ENCODE data around the gene UGT1A5.

Gene UGT1A5

GRCh38 chr2:233791151-233791882, 78.6 kb downstream of the UGT1A5 start:
- DNase-seq = no peak

DNA sequence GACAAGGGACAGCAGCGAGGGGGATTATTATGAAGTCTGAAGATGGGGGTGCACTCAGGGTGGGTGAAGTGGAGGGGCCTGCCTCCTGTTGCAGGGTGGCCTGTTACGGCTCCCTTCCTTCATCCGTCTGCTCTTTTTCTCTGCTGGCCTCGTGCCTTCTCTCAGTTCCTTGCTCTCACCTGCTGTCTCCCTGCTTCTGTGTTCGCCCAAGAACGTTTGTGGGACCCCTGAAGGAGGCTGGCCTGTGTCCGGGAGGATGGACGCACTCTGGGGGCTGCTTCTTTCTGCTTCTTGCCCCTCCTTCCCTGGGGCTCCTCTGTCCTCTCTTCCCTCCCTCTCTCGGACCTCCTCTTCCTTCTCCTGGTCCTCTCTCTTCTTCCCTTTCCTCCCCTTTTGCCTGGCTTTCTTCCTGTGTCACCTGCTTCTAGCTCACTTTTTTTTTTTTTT, 79.2 kb downstream of the UGT1A5 start:
- DNase-seq = no peak

GRCh38 chr2:233792720-233793119, 80.0 kb downstream of the UGT1A5 start:
- DNase-seq = no peak

- no peak for DNase-seq
These were observed 80.9 kb downstream of the UGT1A5 start for GRCh38 chr2:233793465-233794127.

GRCh38 chr2:233794128-233794658, 81.5 kb downstream of the UGT1A5 start:
- no peak for DNase-seq

DNA sequence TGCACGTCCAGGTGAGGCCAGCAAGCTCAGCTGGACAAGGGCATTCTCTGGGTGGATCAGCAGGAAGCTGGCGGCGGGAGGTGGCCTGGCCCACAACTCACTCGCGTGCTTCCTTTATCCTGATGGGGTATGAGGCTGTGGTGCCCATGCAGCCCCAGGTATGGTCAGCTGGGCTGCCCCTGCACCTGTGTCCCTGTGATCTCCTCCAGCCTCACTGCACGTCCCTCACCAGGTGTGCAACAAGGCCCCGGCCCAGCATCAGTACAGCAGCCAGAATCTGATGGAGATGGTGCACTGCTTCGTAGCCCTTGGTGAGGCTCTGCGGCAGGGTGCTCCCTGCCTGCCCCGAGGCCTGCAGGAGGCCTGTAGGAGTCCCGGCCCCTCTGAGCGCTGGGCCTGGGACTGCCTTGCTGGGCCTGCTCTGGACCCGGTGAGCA, 83.0 kb downstream of the UGT1A5 start:
- DNase-seq = no peak

GRCh38 chr2:233796254-233796653, 83.5 kb downstream of the UGT1A5 start:
- no peak for DNase-seq

GRCh38 chr2:233798335-233799086, 85.8 kb downstream of the UGT1A5 start:
- DNase-seq = no peak

- DNase-seq = no peak
These were observed 86.5 kb downstream of the UGT1A5 start for GRCh38 chr2:233799087-233799665.

- no peak for DNase-seq
These were observed 87.0 kb downstream of the UGT1A5 start for GRCh38 chr2:233799716-233800115.

GRCh38 chr2:233800208-233800607, 87.5 kb downstream of the UGT1A5 start:
- DNase-seq = no peak

DNA sequence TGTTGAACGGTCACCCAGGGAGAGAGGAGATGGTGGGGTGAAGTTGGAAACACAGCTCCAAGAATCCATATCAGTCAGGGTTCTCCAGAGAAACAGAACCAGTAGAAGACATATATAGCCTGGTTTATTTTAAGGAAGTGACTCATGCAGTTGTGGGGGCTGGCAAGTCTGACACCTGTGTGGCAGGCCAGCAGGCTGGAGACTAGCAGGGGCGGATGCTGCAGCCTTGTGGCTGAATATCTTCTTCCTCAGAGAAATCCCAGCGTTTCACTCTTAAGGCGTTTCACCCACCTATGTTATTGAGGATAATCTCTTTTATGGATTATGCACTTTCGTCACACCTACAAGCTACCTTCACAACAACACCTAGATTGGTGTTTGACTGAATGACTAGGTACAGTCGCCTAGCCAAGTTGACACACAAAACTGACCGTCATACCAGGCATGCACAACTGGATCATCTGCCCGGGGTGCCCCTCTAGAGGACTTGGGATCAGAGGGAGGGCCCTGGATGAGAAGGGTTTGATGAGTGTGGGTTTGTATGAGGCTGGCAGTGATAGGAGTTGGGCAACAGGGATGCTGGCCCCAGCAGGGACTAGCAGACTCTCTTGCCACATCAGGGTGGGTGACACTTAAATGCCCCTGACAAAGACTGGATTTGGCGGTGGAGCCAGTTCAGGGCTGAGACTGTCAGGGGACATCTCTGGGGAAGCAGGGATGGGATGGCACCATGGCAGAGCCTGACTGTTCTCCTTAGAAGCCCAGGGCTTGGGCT, 88.8 kb downstream of the UGT1A5 start:
- no peak for DNase-seq

GRCh38 chr2:233802132-233802815, 89.6 kb downstream of the UGT1A5 start:
- DNase-seq = no peak

GRCh38 chr2:233803292-233803911, 90.7 kb downstream of the UGT1A5 start:
- DNase-seq = no peak

- DNase-seq = no peak
These were observed 91.3 kb downstream of the UGT1A5 start for GRCh38 chr2:233803994-233804393.

DNA sequence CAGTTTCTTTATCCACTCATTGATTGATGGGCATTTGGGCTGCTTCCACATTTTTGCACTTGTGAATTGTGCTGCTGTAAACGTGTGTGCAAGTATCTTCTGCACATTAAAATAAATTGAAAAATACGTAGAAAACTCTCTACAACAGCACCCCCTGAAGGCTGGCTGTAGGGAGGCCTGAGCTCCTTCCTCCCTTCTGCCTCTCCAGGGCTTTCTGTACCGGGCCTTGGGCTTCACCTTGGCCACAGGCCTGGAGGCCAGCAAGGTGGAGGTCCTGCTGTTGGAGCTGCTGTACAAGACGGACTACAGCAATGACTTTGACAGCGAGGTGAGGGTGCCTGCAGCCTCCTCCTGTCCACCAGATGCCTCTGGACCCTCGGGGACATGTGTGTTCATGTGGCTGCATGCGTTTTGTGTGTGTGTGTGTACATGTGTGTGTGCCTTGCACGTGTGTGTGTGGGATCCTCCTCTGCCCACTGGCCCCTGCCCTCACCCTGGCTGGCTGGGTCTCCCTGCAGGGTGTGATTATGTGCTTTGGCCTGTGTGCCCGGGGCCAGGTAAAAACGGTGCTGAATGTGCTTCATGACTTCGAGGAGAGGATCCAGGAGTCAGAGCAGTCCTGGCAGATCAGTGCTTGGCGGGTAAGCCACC, 94.6 kb downstream of the UGT1A5 start:
- no peak for DNase-seq

GRCh38 chr2:233807966-233808935, 95.5 kb downstream of the UGT1A5 start:
- DNase-seq = no peak

DNA sequence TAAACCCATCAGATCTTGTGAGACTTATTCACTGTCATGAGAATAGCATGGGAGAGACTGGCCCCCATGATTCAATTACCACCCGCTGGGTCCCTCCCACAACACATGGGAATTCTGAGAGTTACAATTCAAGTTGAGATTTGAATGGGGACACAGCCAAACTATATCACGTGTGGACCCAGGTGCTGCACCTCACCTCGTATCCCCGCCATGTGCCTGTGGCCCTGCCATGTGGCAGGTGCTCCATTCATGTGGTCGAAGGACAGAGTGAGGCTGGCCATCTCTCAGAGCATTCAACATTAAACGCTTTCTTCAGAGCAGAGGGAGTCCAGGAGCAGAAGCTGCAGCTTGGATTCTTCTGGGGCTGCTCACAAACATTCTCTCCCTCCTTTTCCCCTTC, 97.7 kb downstream of the UGT1A5 start:
- no peak for DNase-seq

- DNase-seq = no peak
These were observed 98.4 kb downstream of the UGT1A5 start for GRCh38 chr2:233811087-233811486.

All from NCI-H774 (cell line).